Neuron (in vitro differentiated cells): Measurements from ENCODE around the gene RGS9.

Experiments
- H2AFZ ChIP-seq: one replicate; pipeline ENCODE4 v1.6.1; 2013; ENCODE audit warnings: low read depth, mild to moderate bottlenecking, inconsistent platforms, low read length, moderate library complexity
- H3K27me3 ChIP-seq: one replicate; pipeline ENCODE4 v1.6.1; 2013; ENCODE audit warnings: low read length; ENCODE audit not compliant: insufficient read depth
- H3K36me3 ChIP-seq: one replicate; pipeline ENCODE4 v1.6.1; 2013; ENCODE audit warnings: low read length; ENCODE audit not compliant: insufficient read depth
- H3K4me1 ChIP-seq: one replicate; pipeline ENCODE4 v1.6.1; 2013; ENCODE audit warnings: low read length; ENCODE audit not compliant: insufficient read depth
- H3K4me3 ChIP-seq: 2 replicates; pipeline ENCODE4 v1.5.1; 2013; ENCODE audit warnings: mild to moderate bottlenecking, low read length, moderate library complexity
- H3K9me3 ChIP-seq: one replicate; pipeline ENCODE4 v1.6.1; 2013; ENCODE audit warnings: low read length

Gene RGS9

DNA sequence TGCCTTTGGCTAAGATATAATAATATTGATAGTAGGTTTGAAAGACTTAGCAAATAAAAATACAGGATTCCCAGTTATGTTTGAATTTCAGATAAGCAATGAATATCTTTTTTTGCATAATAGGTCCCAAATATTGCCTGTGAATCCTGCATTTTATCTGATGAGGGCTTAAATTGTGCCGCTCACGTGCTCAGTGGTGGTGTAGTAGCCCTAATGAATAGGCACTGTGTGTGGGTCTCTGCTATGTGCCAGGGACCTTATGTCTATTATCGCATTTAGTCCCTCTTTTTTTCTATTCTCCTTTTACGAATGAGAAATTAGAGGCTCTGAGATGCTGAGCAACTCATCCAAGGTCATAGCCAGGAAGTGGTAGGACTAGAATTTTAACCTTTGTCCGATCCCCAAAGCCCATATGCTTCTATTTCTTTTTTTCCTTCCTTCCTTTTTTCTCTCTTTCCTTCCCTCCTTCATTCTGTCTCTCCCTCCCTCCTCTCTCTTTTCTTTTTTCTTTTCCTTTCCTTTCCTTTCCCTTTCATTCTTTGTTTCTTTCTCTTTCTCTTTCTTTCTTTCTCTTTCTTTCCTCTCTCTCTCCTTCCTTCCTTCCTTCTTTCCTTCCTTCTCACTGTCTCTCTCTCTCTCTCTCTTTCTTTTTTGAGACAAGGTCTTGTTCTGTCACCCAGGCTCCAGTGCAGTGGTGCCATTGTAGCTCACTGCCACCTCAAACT is 47.2 kb downstream of the RGS9 start:
- H3K4me1 ChIP-seq, result peaks cover 23% of the 10 kb centered on the region
- no peaks in the 10 kb centered on the region for H3K9me3 ChIP-seq
- H2AFZ ChIP-seq, result no peak overlapping the region
- no peak overlapping the region for H3K4me3 ChIP-seq
- no peaks in the 10 kb centered on the region for H3K27me3 ChIP-seq
- H3K36me3 ChIP-seq, result no peaks in the 10 kb centered on the region

DNA sequence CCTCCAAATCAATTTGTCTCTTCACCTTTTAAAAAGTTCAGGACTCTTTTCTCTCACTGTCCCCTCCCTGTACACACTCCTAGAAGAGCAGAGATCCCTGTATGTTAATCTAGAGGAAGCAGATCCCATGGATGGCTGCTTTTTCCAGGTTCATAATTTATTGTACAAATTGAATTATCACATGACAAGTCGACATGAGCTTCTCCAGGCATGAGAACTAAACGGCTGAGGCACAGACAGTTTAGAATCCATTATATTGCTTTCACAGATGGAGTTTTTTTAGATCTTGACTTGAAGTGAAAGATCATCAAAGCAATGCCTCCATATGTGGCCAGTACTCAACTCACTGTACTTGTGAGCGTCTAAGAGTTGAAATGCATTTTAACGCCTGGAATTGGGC is 47.9 kb downstream of the RGS9 start:
- Histone ChIP-seq H3K36me3 (no peaks in the 10 kb centered on the region), H3K9me3 (no peaks in the 10 kb centered on the region), H3K4me3 (no peak overlapping the region)

DNA sequence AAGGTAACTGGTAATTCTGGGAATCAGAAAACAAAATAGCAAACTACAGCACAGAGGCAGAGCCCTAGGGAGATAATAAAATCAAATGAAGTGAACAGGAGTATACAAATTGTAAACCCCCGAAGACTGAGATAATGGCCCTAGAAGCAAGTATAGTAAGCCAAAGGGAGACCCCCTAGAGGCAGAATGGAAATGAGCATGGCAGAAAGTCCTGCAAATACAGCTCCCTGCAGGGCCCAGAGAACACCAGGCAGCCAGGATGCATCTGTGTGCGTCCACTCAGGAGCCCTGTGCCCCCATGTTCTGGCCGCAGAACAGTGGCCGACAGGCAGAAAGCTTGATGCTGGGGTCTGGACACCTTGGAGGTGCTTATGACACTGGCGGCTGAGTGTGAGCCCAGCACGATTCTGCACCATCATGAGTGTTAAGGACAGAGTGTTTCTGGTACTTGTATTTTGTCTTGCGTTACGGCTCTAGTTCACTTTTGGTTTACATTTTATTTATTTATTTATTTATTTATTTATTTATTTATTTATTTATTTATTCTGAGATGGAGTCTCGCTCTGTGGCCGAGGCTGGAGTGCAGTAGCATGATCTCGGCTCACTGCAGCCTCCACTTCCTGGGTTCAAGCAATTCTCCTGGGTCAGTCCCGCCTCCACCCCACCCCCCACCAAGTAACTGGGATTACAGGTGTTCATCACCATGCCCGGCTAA is 48.7 kb downstream of the RGS9 start:
- Histone ChIP-seq H3K9me3 (no peaks in the 10 kb centered on the region), H3K4me1 (peaks cover 15% of the 10 kb centered on the region), H3K4me3 (no peak overlapping the region), H2AFZ (no peak overlapping the region), H3K27me3 (no peaks in the 10 kb centered on the region), H3K36me3 (no peaks in the 10 kb centered on the region)

More for the DNA sequence above, 47.9 kb downstream of the RGS9 start:
- no peaks in the 10 kb centered on the region for H3K27me3 ChIP-seq
- peaks cover 16% of the 10 kb centered on the region for H3K4me1 ChIP-seq
- H2AFZ ChIP-seq, result no peak overlapping the region

DNA sequence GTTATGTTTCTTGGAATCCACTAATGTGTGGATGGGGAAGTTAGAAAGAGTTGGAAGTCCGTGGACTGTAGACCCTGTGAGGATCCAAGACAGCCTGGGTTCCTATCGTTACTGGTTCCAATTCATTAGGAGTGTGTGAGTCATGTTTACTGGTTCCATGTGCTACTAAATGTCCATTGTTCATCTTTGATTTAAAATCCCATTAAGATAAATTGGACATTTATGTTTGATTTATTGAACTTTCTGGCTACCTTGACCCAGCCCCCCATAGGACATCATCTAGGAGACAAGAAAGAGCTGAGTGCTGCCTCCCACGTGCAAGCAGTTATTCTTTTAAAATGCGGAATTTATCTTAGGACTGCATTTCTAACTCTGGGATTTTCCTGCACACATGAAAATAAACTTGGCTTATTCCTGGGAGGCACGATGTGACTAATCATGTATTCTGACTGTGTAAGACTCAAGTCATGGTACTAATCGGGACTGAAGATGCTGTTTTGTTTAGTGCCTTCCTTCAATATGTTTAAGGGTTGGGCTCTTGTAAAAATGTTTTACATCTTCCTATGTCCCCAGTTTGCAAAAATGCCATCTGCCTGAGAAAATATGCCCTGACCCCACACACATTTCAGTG is 53.4 kb downstream of the RGS9 start:
- no peak overlapping the region for H2AFZ ChIP-seq
- H3K9me3 ChIP-seq, result no peaks in the 10 kb centered on the region
- no peaks in the 10 kb centered on the region for H3K27me3 ChIP-seq
- no peak overlapping the region for H3K4me3 ChIP-seq
- H3K36me3 ChIP-seq, result no peaks in the 10 kb centered on the region
- H3K4me1 ChIP-seq, result no peaks in the 10 kb centered on the region

DNA sequence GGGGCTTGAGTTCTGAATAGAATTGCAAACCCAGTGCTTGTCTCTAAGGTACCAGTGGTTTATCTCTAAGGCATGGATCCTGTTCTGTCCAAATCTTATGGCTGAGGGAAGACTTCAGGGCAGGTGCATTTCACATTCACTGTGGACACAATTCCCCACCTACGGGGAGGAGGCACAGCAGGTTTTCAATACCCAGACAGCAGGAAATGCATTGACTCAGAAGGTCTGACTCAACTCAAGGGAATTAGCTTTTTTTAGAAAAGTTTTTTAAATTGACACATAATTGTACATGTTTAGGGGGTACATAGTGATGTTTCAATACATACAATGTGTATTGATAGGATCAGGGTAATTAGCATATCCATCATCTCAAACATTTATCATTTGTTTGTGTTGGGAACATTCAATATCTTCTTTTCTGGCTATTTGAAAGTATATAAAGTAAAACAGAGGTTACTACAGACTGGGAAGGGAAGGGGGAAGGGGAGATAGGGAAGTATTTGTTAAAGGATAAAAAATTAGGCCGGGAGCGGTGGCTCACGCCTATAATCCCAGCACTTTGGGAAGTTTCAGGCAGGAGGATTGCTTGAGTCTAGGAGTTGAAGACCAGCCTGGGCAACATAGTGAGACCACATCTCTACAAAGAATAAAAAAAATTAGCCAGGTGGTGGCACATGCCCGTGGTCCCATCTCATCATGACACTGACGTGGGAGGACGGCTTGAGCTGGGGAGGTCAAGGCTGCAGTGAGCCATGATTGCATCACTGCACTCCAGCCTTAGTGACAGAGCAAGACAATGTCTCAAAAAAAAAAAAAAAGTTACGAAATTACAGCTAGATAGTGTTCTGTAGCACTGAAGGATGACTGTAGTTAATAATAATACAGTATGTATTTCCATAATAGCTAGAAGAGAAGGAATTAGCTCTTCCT is 54.9 kb downstream of the RGS9 start:
- no peak overlapping the region for H3K4me3 ChIP-seq

DNA sequence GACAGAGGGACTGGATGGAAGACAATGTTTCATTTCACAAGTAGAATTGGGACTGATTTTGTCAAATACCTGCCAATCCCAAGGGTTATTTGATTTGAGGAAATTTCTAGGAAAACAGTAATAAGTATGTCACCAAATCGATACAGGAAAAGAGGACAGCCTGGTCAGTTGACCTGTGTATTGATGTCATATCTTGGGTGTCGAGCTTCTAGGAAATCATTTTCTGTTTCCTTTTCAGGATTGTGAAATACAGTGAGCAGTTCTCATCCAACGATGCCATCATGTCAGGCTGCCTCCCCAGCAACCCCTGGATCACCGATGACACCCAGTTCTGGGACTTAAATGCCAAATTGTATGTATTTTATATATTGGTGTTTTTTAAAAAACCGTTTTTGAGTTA is 56.1 kb downstream of the RGS9 start:
- no peaks in the 10 kb centered on the region for H3K27me3 ChIP-seq
- H3K4me1 ChIP-seq, result no peaks in the 10 kb centered on the region
- H3K9me3 ChIP-seq, result no peaks in the 10 kb centered on the region
- H2AFZ ChIP-seq, result no peak overlapping the region
- no peaks in the 10 kb centered on the region for H3K36me3 ChIP-seq
- no peak overlapping the region for H3K4me3 ChIP-seq

More for the DNA sequence above, 54.9 kb downstream of the RGS9 start:
- Histone ChIP-seq H3K27me3 (no peaks in the 10 kb centered on the region), H3K9me3 (no peaks in the 10 kb centered on the region), H3K4me1 (no peaks in the 10 kb centered on the region), H3K36me3 (no peaks in the 10 kb centered on the region), H2AFZ (no peak overlapping the region)

DNA sequence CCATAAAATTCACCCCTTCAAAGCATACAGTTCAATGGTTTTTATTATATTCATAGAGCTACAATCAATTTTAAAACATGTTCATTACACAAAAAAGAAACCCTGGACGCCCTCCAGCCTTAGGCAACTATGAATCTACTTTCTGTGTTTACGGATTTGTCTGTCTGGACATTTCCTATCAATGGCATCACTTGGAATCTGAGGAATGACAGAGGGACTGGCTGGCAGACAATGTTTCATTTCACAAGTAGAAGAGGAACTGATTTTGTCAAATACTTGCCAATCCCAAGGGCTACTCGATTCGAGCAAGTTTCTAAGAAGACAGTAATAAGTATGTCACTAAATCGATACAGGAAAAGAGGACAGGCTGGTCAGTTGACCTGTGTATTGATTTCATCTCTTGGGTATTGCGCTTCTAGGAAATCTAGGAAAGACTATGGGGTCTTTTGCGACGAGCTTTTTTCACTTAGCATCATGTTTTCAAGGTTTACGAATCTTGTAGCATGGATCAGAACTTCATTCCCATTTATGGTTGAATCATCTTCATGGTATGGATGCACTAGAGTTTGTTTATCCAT is 56.6 kb downstream of the RGS9 start:
- Histone ChIP-seq H3K27me3 (no peaks in the 10 kb centered on the region), H3K9me3 (no peaks in the 10 kb centered on the region), H3K4me3 (no peak overlapping the region)

DNA sequence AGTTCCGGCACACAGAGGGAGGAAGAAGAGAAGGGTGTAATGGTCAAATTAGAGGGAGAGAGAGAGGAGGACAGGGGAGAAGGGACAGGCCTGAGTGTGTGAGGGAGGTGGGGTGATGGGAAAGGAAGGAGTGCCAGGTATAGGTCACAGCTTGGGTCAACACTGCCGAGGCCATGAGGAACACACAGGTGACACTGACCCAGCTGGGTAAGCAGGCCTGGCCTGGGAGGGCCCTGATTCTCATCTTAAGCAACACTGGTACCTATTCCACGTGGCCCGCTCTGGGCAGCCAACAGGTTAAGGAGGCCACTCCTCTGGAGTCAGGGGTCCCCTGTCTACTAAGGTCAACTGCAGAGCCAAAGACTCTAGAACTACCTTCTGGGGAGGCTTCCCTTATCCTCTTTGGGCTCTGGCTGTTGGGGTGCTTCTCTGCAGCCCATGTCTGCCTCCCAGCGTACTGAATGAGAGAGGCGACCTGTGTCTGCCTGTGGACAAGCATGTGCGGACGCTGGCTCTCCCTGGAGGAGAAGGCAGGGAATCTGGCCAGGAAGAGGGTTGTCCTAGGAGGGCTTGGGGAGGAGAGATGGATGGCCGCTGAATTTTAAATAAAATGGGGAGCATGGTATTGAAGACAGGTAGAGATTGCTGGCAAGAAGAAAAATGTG is 57.6 kb downstream of the RGS9 start:
- no peak overlapping the region for H2AFZ ChIP-seq
- H3K4me3 ChIP-seq, result no peak overlapping the region
- H3K27me3 ChIP-seq, result no peaks in the 10 kb centered on the region
- H3K4me1 ChIP-seq, result no peaks in the 10 kb centered on the region
- no peaks in the 10 kb centered on the region for H3K36me3 ChIP-seq
- no peaks in the 10 kb centered on the region for H3K9me3 ChIP-seq

More for the DNA sequence above, 56.6 kb downstream of the RGS9 start:
- Histone ChIP-seq H3K36me3 (no peaks in the 10 kb centered on the region), H3K4me1 (no peaks in the 10 kb centered on the region), H2AFZ (no peak overlapping the region)

DNA sequence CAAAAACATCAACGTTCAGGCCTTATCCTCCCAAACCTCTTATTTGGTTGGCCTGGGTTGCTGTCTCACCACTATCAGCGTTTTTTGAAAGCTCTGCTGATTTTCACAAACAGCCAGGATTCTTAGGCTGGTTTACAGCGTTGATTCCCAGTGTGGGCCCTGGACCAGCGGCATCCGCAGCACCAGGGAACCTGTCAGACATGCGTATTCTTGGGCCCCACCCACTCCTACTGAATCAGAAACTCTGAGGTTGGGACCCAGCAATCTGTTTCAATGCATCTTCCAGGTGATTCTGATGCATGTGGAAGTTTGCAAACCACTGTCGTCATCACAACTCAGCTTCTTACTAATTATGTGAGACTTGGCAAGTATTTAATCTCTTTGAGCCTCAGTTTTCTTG is 58.5 kb downstream of the RGS9 start:
- H3K4me1 ChIP-seq, result peaks cover under 1% of the 10 kb centered on the region
- H3K36me3 ChIP-seq, result no peaks in the 10 kb centered on the region
- H3K4me3 ChIP-seq, result no peak overlapping the region
- H2AFZ ChIP-seq, result no peak overlapping the region
- H3K27me3 ChIP-seq, result no peaks in the 10 kb centered on the region
- no peaks in the 10 kb centered on the region for H3K9me3 ChIP-seq

DNA sequence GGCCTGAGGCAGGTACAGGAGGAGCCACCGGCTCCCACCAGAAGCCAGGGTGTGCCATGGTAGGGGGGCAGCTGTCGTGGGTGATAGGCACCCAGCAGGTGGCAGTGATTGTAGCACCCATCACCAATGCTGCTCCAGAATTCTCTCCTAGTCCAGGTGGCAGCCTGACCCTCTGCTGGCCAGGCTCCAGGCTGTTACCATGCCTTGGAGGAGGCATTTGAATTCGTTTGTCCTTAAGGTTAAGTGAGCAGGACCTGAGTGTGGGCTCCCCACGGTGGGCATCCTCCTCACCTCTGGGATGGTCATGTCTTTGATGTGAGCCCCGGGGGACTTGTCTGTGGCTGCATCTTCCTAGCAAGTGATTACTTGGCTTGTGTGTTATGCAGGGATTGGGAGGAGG is 59.4 kb downstream of the RGS9 start:
- Histone ChIP-seq H3K27me3 (no peaks in the 10 kb centered on the region), H2AFZ (no peak overlapping the region), H3K4me3 (no peak overlapping the region), H3K4me1 (peaks cover 8% of the 10 kb centered on the region), H3K9me3 (no peaks in the 10 kb centered on the region), H3K36me3 (no peaks in the 10 kb centered on the region)

DNA sequence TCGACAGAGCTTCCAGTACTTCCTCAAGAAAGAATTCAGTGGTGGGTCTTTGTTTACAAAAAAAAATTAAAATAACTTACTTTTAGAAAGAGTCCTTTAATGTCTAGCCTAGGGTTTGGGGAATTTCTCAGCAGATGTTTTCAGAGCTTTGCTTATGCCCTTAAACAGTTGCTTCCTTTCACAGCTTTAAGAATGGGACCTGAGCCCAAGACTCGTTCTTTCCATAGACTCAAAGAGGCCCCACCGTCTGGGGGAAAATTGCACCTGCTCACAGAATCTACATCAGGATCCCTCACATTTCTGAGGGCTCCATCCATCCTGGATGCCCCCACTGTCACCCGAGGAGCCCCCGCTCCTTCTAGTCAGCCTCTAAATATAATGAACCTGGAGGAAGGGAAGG is 60.0 kb downstream of the RGS9 start:
- H3K4me1 ChIP-seq, result peaks cover 8% of the 10 kb centered on the region
- H2AFZ ChIP-seq, result no peak overlapping the region
- no peak overlapping the region for H3K4me3 ChIP-seq
- H3K27me3 ChIP-seq, result no peaks in the 10 kb centered on the region
- H3K36me3 ChIP-seq, result no peaks in the 10 kb centered on the region
- H3K9me3 ChIP-seq, result no peaks in the 10 kb centered on the region
